ENCODE measurements around the gene TES. TPM values are rescaled to one million over a fixed set of nuclear protein-coding genes. Genes with fewer than 3 reads are reported as not detected.

The TES gene
- polyA plus RNA-seq, 1 experiment = 93.2 TPM

GRCh38 chr7:116236020-116236630, 25.8 kb downstream of the TES start:
- H3K36me3 ChIP-seq (ENCODE audit: control insufficient read depth, insufficient read depth, low read length) = no peaks in the 10 kb centered on the region
- ChIA-PET POLR2A (no interaction called here), CTCF (interaction anchor here (0.6 to 10.1 kb wide), 28 partner anchors 9 to 1099 kb away, joined by 3 to 192 read pairs (median 5); partner anchors contain the start of gene TES)
- TF ChIP-seq CTCF (IDR thresholded peaks at IDR 0.05; ENCODE audit: insufficient read depth, low read depth, low read length) = peak; percentile 51
- DNase-seq (ENCODE audit: low read depth) = no peak
- H3K27me3 ChIP-seq (ENCODE audit: control insufficient read depth, insufficient read depth, low read length) = no peaks in the 10 kb centered on the region
- H3K4me3 ChIP-seq (ENCODE audit: low read depth, low read length) = no peak overlapping the region

- H3K4me3 ChIP-seq (ENCODE audit: low read depth, low read length) = no peak overlapping the region
- no peak for DNase-seq (ENCODE audit: low read depth)
- no peaks in the 10 kb centered on the region for H3K27me3 ChIP-seq (ENCODE audit: control insufficient read depth, insufficient read depth, low read length)
- ChIA-PET POLR2A (no interaction called here), CTCF (interaction anchor here (1.0 to 4.6 kb wide), 8 partner anchors 12 to 355 kb away, joined by 3 to 62 read pairs (median 6); no protein-coding TSS in a partner anchor)
- TF ChIP-seq CTCF (IDR thresholded peaks at IDR 0.05; ENCODE audit: insufficient read depth, low read depth, low read length) = no peak
- H3K36me3 ChIP-seq (ENCODE audit: control insufficient read depth, insufficient read depth, low read length) = no peaks in the 10 kb centered on the region
Observed at GRCh38 chr7:116239020-116239419, 28.7 kb downstream of the TES start.

- no peak for TF ChIP-seq CTCF (IDR thresholded peaks at IDR 0.05; ENCODE audit: insufficient read depth, low read depth, low read length)
- DNase-seq (ENCODE audit: low read depth) = no peak
- Histone ChIP-seq H3K27me3 (ENCODE audit: control insufficient read depth, insufficient read depth, low read length) (no peaks in the 10 kb centered on the region), H3K36me3 (ENCODE audit: control insufficient read depth, insufficient read depth, low read length) (no peaks in the 10 kb centered on the region), H3K4me3 (ENCODE audit: low read depth, low read length) (no peak overlapping the region)
- CTCF ChIA-PET = interaction anchor here (1.0 to 4.6 kb wide), 11 partner anchors 9 to 354 kb away, joined by 3 to 62 read pairs (median 5); no protein-coding TSS in a partner anchor
- POLR2A ChIA-PET = no interaction called here
Observed at GRCh38 chr7:116239434-116239833, 29.1 kb downstream of the TES start.

GRCh38 chr7:116240024-116240668, 29.8 kb downstream of the TES start:
- DNase-seq (ENCODE audit: low read depth) = no peak
- ChIA-PET CTCF (interaction anchor here (1.3 to 4.6 kb wide), 9 partner anchors 10 to 352 kb away, joined by 3 to 62 read pairs (median 9); no protein-coding TSS in a partner anchor), POLR2A (no interaction called here)
- TF ChIP-seq CTCF (IDR thresholded peaks at IDR 0.05; ENCODE audit: insufficient read depth, low read depth, low read length) = no peak
- H3K27me3 ChIP-seq (ENCODE audit: control insufficient read depth, insufficient read depth, low read length) = no peaks in the 10 kb centered on the region
- H3K4me3 ChIP-seq (ENCODE audit: low read depth, low read length) = no peak overlapping the region
- no peaks in the 10 kb centered on the region; the same call in 1 of the 2 replicates for H3K36me3 ChIP-seq (ENCODE audit: control insufficient read depth, insufficient read depth, low read length)

GRCh38 chr7:116241291-116241690, 31.0 kb downstream of the TES start:
- ChIA-PET POLR2A (interaction anchor here (0.7 kb wide), 1 partner anchor 286 kb away, joined by 4 read pairs; no protein-coding TSS in a partner anchor), CTCF (interaction anchor here (0.6 to 4.6 kb wide), 15 partner anchors 8 to 573 kb away, joined by 3 to 62 read pairs (median 4); no protein-coding TSS in a partner anchor)
- no peaks in the 10 kb centered on the region for H3K27me3 ChIP-seq (ENCODE audit: control insufficient read depth, insufficient read depth, low read length)
- no peaks in the 10 kb centered on the region; the same call in 1 of the 2 replicates for H3K36me3 ChIP-seq (ENCODE audit: control insufficient read depth, insufficient read depth, low read length)
- H3K4me3 ChIP-seq (ENCODE audit: low read depth, low read length) = no peak overlapping the region
- no peak for TF ChIP-seq CTCF (IDR thresholded peaks at IDR 0.05; ENCODE audit: insufficient read depth, low read depth, low read length)
- no peak for DNase-seq (ENCODE audit: low read depth)
